Measurements from ENCODE around the gene DPY19L1. TPM values are rescaled to one million over a fixed set of nuclear protein-coding genes. Genes with fewer than 3 reads are reported as not detected.
"Not testable (repeated sequence)": the region's sequence is repeated elsewhere in the genome, so short reads cannot be mapped to it uniquely, and the experiment has no call there.

The DPY19L1 gene
- total RNA-seq, 2 experiments from 2014 or later, result 5.8 to 17.6 TPM

- Histone ChIP-seq H3K9me3 (ENCODE audit: low read length) (no peaks in the 10 kb centered on the region), H3K4me3 (ENCODE audit: low read depth, low read length, poor library complexity, severe bottlenecking) (no peak overlapping the region), H3K4me1 (ENCODE audit: insufficient read depth, low read length, poor library complexity, severe bottlenecking) (no peaks in the 10 kb centered on the region), H3K9me2 (ENCODE audit: insufficient read depth, low read length) (no peaks in the 10 kb centered on the region), H3K36me3 (ENCODE audit: insufficient read depth, low read length) (no peaks in the 10 kb centered on the region), H4K20me1 (ENCODE audit: insufficient read depth, low read length) (no peaks in the 10 kb centered on the region), H2AFZ (ENCODE audit: low read length) (no peak overlapping the region), H3K79me2 (ENCODE audit: insufficient read depth, low read depth, low read length) (no peaks in the 10 kb centered on the region), H3K27ac (ENCODE audit: low read depth, low read length, poor library complexity, severe bottlenecking) (no peak overlapping the region), H3K4me2 (ENCODE audit: low read length) (no peak overlapping the region)
- no peak for TF ChIP-seq CTCF (conservative IDR thresholded peaks at IDR 0.05; ENCODE audit: low read length)
- TF ChIP-seq EZH2phosphoT487 (IDR thresholded peaks at IDR 0.05; ENCODE audit: borderline replicate concordance, low read depth, low read length), result no peak
- DNase-seq (ENCODE audit: low spot score), result no peak
- ChIA-PET POLR2A (no interaction called here), CTCF (ENCODE audit: unreplicated experiment) (no interaction called here)
- intact Hi-C loops (cut with micrococcal nuclease; ENCODE audit: unreplicated experiment), result no loop called here
- BruUV-seq (replicated peaks), result no TSS peak
These were observed 132.3 kb downstream of the DPY19L1 start for GRCh38 chr7:34904987-34905386.

- H3K4me3 ChIP-seq (ENCODE audit: low read depth, low read length, poor library complexity, severe bottlenecking); H4K20me1 ChIP-seq (ENCODE audit: insufficient read depth, low read length); H3K9me3 ChIP-seq (ENCODE audit: low read length); H3K9me2 ChIP-seq (ENCODE audit: insufficient read depth, low read length); DNase-seq (ENCODE audit: low spot score); H3K4me1 ChIP-seq (ENCODE audit: insufficient read depth, low read length, poor library complexity, severe bottlenecking); BruUV-seq (replicated peaks); CTCF ChIA-PET (ENCODE audit: unreplicated experiment); POLR2A ChIA-PET; H3K27ac ChIP-seq (ENCODE audit: low read depth, low read length, poor library complexity, severe bottlenecking); H3K36me3 ChIP-seq (ENCODE audit: insufficient read depth, low read length); H3K4me2 ChIP-seq (ENCODE audit: low read length); intact Hi-C loops (cut with micrococcal nuclease; ENCODE audit: unreplicated experiment); H3K79me2 ChIP-seq (ENCODE audit: insufficient read depth, low read depth, low read length); H2AFZ ChIP-seq (ENCODE audit: low read length): not testable (repeated sequence)
These were observed 133.4 kb downstream of the DPY19L1 start for GRCh38 chr7:34903921-34904320.

- POLR2A ChIA-PET, result interaction anchor here (0.6 kb wide), 1 partner anchor 61 kb away, joined by 5 read pairs; no protein-coding TSS in a partner anchor
- H3K4me1 ChIP-seq (ENCODE audit: insufficient read depth, low read length, poor library complexity, severe bottlenecking), result no peaks in the 10 kb centered on the region
- no TSS peak for BruUV-seq (replicated peaks)
These were observed 135.1 kb downstream of the DPY19L1 start for GRCh38 chr7:34902182-34902581.

More at GRCh38 chr7:34902182-34902581, 135.1 kb downstream of the DPY19L1 start:
- no peak overlapping the region for H3K4me3 ChIP-seq (ENCODE audit: low read depth, low read length, poor library complexity, severe bottlenecking)
- CTCF ChIA-PET (ENCODE audit: unreplicated experiment), result no interaction called here
- DNase-seq (ENCODE audit: low spot score), result no peak
- no peak overlapping the region for H3K4me2 ChIP-seq (ENCODE audit: low read length)
- TF ChIP-seq CTCF (conservative IDR thresholded peaks at IDR 0.05; ENCODE audit: low read length), result no peak
- TF ChIP-seq EZH2phosphoT487 (IDR thresholded peaks at IDR 0.05; ENCODE audit: borderline replicate concordance, low read depth, low read length), result no peak
- intact Hi-C loops (cut with micrococcal nuclease; ENCODE audit: unreplicated experiment), result no loop called here
- no peaks in the 10 kb centered on the region for H4K20me1 ChIP-seq (ENCODE audit: insufficient read depth, low read length)
- H3K36me3 ChIP-seq (ENCODE audit: insufficient read depth, low read length), result no peaks in the 10 kb centered on the region
- no peaks in the 10 kb centered on the region for H3K79me2 ChIP-seq (ENCODE audit: insufficient read depth, low read depth, low read length)
- no peak overlapping the region for H3K27ac ChIP-seq (ENCODE audit: low read depth, low read length, poor library complexity, severe bottlenecking)
- no peak overlapping the region for H2AFZ ChIP-seq (ENCODE audit: low read length)
- no peaks in the 10 kb centered on the region for H3K9me2 ChIP-seq (ENCODE audit: insufficient read depth, low read length)
- H3K9me3 ChIP-seq (ENCODE audit: low read length), result no peaks in the 10 kb centered on the region

All from OCI-LY7 (cell line).